Esophagus squamous epithelium (tissue), 4 donors: Measurements from ENCODE around the gene RALGPS1.

Experiments
- POLR2A ChIP-seq, 4 donors: fragments of 450-650 bp; IDR thresholded peaks; one replicate each; pipeline ENCODE4 v1.6.1; 2017; ENCODE audit warnings: antibody characterized with exemption in 4 of 4, mild to moderate bottlenecking in 4 of 4, moderate library complexity in 3 of 4
- TF ChIP-seq, protein P1 (sequence below), 6 experiments: fragments of 450-650 bp in 4 of 6; fragments of 200-600 bp in 2 of 6; sonication (generic) in 2 of 6; IDR thresholded peaks; one replicate each; pipeline ENCODE4 v1.5.1; 2016 to 2019; ENCODE audit warnings: antibody characterized with exemption in 6 of 6, mild to moderate bottlenecking in 4 of 6, moderate library complexity in 4 of 6

DNA sequence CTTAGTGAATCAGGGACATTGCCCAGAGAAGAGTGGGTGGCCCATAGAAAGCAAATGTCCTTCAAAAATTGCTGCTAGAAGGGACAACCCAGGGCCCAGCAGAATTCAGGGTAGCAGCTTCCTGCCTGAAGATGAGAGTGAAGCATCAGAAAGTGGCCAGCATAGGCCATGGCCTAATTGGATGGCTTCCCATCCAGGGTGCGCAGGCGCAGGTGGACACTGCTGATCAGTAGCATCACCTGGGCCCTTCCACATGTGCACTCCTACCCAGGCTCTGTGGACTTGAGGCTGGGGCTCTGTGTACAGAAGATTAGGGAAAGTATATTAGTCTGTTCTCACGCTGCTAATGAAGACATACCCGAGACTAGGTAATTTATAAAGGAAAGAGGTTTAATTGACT lies 291.4 kb downstream of the RALGPS1 start:
- TF ChIP-seq, protein P1, sequence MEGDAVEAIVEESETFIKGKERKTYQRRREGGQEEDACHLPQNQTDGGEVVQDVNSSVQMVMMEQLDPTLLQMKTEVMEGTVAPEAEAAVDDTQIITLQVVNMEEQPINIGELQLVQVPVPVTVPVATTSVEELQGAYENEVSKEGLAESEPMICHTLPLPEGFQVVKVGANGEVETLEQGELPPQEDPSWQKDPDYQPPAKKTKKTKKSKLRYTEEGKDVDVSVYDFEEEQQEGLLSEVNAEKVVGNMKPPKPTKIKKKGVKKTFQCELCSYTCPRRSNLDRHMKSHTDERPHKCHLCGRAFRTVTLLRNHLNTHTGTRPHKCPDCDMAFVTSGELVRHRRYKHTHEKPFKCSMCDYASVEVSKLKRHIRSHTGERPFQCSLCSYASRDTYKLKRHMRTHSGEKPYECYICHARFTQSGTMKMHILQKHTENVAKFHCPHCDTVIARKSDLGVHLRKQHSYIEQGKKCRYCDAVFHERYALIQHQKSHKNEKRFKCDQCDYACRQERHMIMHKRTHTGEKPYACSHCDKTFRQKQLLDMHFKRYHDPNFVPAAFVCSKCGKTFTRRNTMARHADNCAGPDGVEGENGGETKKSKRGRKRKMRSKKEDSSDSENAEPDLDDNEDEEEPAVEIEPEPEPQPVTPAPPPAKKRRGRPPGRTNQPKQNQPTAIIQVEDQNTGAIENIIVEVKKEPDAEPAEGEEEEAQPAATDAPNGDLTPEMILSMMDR (IDR thresholded peaks at IDR 0.05), result no peak
- no peak for TF ChIP-seq POLR2A (IDR thresholded peaks at IDR 0.05)
